OCI-LY3 (cell line): ENCODE measurements around the gene THRSP.

ENCODE experiments used
- H2AFZ ChIP-seq: fragments of 200-600, 300-600 bp; shearing (Covaris generic); 2 replicates; pipeline ENCODE4 v1.6.0; 2014; ENCODE audit warnings: antibody characterized with exemption, low read depth, low read length
- H3K27ac ChIP-seq: fragments of 200-600, 300-600 bp; sonication (generic); 2 replicates; pipeline ENCODE4 v1.5.1; 2014; ENCODE audit warnings: mild to moderate bottlenecking, low read length, moderate library complexity, mixed read lengths
- H3K27me3 ChIP-seq: fragments of 200-600, 300-600 bp; sonication (generic); 2 replicates; pipeline ENCODE4 v1.6.1; 2014; ENCODE audit warnings: low read depth, low read length, mixed read lengths
- H3K36me3 ChIP-seq: fragments of 200-600, 300-600 bp; sonication (generic); replicated peaks from 2 replicates; pipeline ENCODE3; 2014; ENCODE audit warnings: low read depth, low read length, mixed read lengths
- H3K4me1 ChIP-seq: fragments of 300-600, 200-600 bp; sonication (generic); 2 replicates; pipeline ENCODE4 v1.6.1; 2014; ENCODE audit warnings: low read length, mixed read lengths
- H3K4me2 ChIP-seq: fragments of 200-600, 300-600 bp; sonication (generic); 2 replicates; pipeline ENCODE4 v1.6.1; 2014; ENCODE audit warnings: low read length, mixed read lengths
- H3K4me3 ChIP-seq: fragments of 300-600, 200-600 bp; sonication (generic); 2 replicates; pipeline ENCODE4 v1.5.1; 2014; ENCODE audit warnings: antibody characterized with exemption, mild to moderate bottlenecking, low read length, moderate library complexity
- H3K79me2 ChIP-seq: fragments of 300-600, 200-600 bp; shearing (Covaris generic); 2 replicates; pipeline ENCODE4 v1.6.1; 2014; ENCODE audit warnings: mild to moderate bottlenecking, low read length, mixed read lengths
- H3K9ac ChIP-seq: fragments of 300-600, 200-600 bp; shearing (Covaris generic); 2 replicates; pipeline ENCODE4 v1.6.0; 2014; ENCODE audit warnings: mild to moderate bottlenecking, low read length, moderate library complexity
- H3K9me3 ChIP-seq: fragments of 200-600, 300-600 bp; shearing (Covaris generic); 2 replicates; pipeline ENCODE4 v1.6.1; 2014; ENCODE audit warnings: low read length, mixed read lengths; ENCODE audit not compliant: insufficient read depth
- H4K20me1 ChIP-seq: fragments of 200-600, 300-600 bp; sonication (generic); 2 replicates; pipeline ENCODE4 v1.6.1; 2016; ENCODE audit warnings: low read length, mixed read lengths; ENCODE audit not compliant: insufficient read depth
- EZH2phosphoT487 ChIP-seq: fragments of 200-600 bp; shearing (Covaris generic); IDR thresholded peaks from 2 replicates; pipeline ENCODE4 v1.6.1; 2018; ENCODE audit warnings: antibody characterized with exemption, mixed run types, low read depth
- TF ChIP-seq, protein P1 (sequence below): fragments of 200-600, 300-600 bp; sonication (generic); IDR thresholded peaks from 2 replicates; pipeline ENCODE4 v1.5.1; 2014; ENCODE audit warnings: antibody characterized with exemption, low read length, low read depth

The THRSP gene

DNA sequence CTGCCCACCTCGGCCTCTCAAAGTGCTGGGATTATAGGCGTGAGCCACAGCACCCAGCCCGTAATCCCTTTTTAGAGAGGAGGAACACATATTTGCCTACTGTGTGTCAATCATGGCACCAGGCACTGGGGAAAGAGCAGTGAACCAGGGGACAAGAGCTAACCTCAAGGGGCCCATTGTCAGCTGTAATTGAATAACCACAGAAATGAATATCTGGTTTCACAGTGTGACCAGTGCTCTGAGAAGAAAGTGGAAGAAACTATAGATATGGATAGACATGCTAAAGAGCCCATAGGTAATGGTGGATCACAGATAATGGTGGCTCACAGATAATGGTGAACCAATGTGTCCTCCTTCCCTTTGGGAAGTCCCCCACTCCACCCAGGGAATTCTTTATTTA is 32.0 kb upstream of the THRSP start:
- Histone ChIP-seq H3K4me3 (no peak overlapping the region), H3K9ac (no peak overlapping the region), H2AFZ (no peak overlapping the region), H3K79me2 (no peaks in the 10 kb centered on the region), H3K4me1 (no peaks in the 10 kb centered on the region), H3K27ac (no peak overlapping the region), H3K27me3 (no peaks in the 10 kb centered on the region), H3K36me3 (no peaks in the 10 kb centered on the region), H3K9me3 (no peaks in the 10 kb centered on the region), H3K4me2 (no peak overlapping the region), H4K20me1 (no peaks in the 10 kb centered on the region)
- TF ChIP-seq, protein P1, sequence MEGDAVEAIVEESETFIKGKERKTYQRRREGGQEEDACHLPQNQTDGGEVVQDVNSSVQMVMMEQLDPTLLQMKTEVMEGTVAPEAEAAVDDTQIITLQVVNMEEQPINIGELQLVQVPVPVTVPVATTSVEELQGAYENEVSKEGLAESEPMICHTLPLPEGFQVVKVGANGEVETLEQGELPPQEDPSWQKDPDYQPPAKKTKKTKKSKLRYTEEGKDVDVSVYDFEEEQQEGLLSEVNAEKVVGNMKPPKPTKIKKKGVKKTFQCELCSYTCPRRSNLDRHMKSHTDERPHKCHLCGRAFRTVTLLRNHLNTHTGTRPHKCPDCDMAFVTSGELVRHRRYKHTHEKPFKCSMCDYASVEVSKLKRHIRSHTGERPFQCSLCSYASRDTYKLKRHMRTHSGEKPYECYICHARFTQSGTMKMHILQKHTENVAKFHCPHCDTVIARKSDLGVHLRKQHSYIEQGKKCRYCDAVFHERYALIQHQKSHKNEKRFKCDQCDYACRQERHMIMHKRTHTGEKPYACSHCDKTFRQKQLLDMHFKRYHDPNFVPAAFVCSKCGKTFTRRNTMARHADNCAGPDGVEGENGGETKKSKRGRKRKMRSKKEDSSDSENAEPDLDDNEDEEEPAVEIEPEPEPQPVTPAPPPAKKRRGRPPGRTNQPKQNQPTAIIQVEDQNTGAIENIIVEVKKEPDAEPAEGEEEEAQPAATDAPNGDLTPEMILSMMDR, result no peak
- no peak for TF ChIP-seq EZH2phosphoT487

DNA sequence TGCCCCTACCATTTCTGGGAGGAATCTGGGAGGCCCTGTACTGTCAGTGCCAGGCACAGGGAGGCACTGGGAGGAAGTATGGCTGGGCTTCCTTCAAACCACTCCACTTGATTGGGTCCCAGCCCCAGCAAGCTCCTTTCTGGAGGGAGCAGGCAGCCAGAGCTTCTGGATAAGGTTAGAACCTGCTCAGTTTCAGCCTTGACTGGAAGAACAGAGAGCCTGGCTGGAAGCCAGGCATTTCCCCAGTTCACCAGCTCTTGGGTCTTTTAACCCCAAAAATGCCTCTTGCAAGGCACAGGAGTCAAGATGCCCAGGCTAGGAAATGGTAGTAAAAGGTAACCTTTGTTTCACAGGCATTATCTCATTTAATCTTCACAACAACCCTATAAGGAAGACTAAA is 31.6 kb upstream of the THRSP start:
- TF ChIP-seq EZH2phosphoT487, result no peak
- TF ChIP-seq, protein P1, result no peak
- Histone ChIP-seq H3K36me3 (no peaks in the 10 kb centered on the region), H3K27ac (no peak overlapping the region), H3K4me3 (no peak overlapping the region), H4K20me1 (no peaks in the 10 kb centered on the region), H3K79me2 (no peaks in the 10 kb centered on the region), H3K4me1 (no peaks in the 10 kb centered on the region), H3K4me2 (no peak overlapping the region), H3K27me3 (no peaks in the 10 kb centered on the region), H2AFZ (peak overlapping the region; percentile 29; the same call in 1 of the 2 replicates), H3K9ac (no peak overlapping the region), H3K9me3 (no peaks in the 10 kb centered on the region)

DNA sequence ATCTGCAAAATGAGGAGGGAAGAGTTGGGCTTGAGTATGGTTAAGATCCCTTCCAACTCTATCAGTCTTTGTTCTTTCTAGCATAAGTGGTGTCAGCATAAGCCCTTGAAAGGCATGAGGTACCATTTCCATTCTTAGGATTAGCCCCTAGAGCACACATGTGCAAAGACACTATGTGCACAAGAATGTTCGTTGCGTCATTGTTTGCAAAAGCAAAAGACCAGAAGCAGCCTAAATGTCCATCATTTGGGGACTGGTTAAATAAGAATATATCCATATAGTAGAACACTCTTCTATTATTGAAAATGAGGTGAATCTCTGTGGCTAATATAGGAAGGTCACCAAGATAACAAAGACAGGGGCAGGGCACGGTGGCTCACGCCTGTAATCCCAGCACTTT is 30.6 kb upstream of the THRSP start:
- H3K27ac ChIP-seq, result no peak overlapping the region
- H4K20me1 ChIP-seq, result no peaks in the 10 kb centered on the region
- H3K9me3 ChIP-seq, result no peaks in the 10 kb centered on the region
- H3K27me3 ChIP-seq, result no peaks in the 10 kb centered on the region
- no peak overlapping the region for H3K9ac ChIP-seq
- no peaks in the 10 kb centered on the region for H3K4me1 ChIP-seq
- H3K36me3 ChIP-seq, result no peaks in the 10 kb centered on the region
- no peak overlapping the region for H3K4me2 ChIP-seq
- no peaks in the 10 kb centered on the region for H3K79me2 ChIP-seq
- no peak overlapping the region for H2AFZ ChIP-seq
- no peak for TF ChIP-seq EZH2phosphoT487
- TF ChIP-seq, protein P1, result no peak
- no peak overlapping the region for H3K4me3 ChIP-seq

DNA sequence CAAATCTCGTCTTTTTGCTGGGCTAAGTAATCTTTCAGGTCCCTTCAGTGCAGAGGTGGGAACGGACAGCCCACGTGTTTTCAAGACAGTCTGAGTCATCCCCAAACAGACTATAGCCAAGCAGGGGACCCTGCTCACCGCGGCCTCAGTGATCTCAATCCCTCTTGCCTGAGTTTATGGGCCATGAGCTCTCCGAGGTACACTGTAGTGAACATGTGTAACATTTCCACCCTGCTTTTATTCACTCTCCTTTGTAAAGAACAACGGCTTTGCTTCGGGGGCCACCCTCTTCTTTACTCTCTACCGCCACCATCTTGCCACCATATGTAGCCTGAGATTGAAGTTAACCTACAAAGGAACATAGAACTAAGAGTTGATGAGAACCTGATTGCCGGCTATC is 29.0 kb upstream of the THRSP start:
- Histone ChIP-seq H3K9me3 (no peaks in the 10 kb centered on the region), H2AFZ (no peak overlapping the region)
- no peak for TF ChIP-seq EZH2phosphoT487
- TF ChIP-seq, protein P1, result 0 out of 2 replicates have a peak, but pooled peaks have one; percentile 6

More for the DNA sequence above, 29.0 kb upstream of the THRSP start:
- H3K27me3 ChIP-seq, result no peaks in the 10 kb centered on the region
- H3K9ac ChIP-seq, result no peak overlapping the region
- H3K27ac ChIP-seq, result no peak overlapping the region
- no peaks in the 10 kb centered on the region for H3K4me1 ChIP-seq
- no peak overlapping the region for H3K4me3 ChIP-seq
- H3K79me2 ChIP-seq, result no peaks in the 10 kb centered on the region
- no peaks in the 10 kb centered on the region for H4K20me1 ChIP-seq
- H3K4me2 ChIP-seq, result no peak overlapping the region
- H3K36me3 ChIP-seq, result no peaks in the 10 kb centered on the region
